ENCODE data around the gene CDHR1. TPM values are rescaled to one million over a fixed set of nuclear protein-coding genes. Genes with fewer than 3 reads are reported as not detected.

The CDHR1 gene
- polyA plus RNA-seq, 1 experiment = not detected

- POLR2A ChIA-PET = no interaction called here
These were observed 9.8 kb upstream of the CDHR1 start for GRCh38 chr10:84184517-84184916.

DNA sequence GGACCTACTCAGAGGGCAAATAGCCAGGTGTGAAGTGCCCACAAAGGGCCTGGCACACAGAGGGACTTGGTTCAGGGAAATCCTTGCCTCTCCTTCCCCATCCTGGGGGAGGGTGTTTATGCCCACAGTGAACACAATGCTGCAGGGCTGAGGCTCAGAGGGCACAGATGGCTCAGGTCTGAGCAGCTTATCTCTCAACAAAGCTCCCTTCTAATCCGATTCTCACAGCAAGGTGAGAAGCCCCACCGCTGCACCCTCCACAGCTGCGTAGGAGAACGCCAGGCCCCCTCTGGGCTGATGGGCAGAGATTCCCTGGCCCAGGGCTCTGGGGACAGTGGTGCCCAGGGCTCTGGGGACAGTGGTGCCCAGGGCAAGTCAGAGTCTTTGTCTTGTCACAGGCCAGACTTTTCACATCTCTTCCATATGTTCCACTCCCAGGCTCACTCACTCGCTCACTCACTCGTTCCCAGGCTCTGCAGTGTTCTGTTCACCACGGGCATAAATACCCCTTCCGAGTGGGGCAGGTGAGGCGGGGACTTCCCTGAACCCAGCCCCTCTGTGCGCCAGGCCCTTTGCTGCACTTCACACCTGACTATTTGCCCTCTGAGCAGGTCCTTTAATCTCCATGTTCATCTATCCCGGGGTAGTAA lies 8.7 kb upstream of the CDHR1 start:
- CTCF ChIA-PET = no interaction called here

More at GRCh38 chr10:84184517-84184916, 9.8 kb upstream of the CDHR1 start:
- CTCF ChIA-PET = interaction anchor here (1.5 kb wide), 1 partner anchor 37 kb away, joined by 3 read pairs; no protein-coding TSS in a partner anchor
- no peak overlapping the region for H3K27ac ChIP-seq (ENCODE audit: low read depth, low read length)
- DNase-seq (ENCODE audit: low read depth, low spot score) = no peak
- H3K27me3 ChIP-seq (ENCODE audit: control insufficient read depth, insufficient read depth, low read length) = peaks cover 4% of the 10 kb centered on the region
- H3K9me3 ChIP-seq (ENCODE audit: control insufficient read depth, insufficient read depth, low read length) = no peaks in the 10 kb centered on the region; the same call in 1 of the 2 replicates
- TF ChIP-seq CTCF (IDR thresholded peaks at IDR 0.05; ENCODE audit: low read depth, low read length) = no peak
- no peak overlapping the region for H3K4me3 ChIP-seq (ENCODE audit: low read depth, low read length)

GRCh38 chr10:84188815-84189214 lies 5.5 kb upstream of the CDHR1 start:
- POLR2A ChIA-PET = no interaction called here
- Histone ChIP-seq H3K27ac (ENCODE audit: low read depth, low read length) (no peak overlapping the region), H3K4me3 (ENCODE audit: low read depth, low read length) (no peak overlapping the region), H3K9me3 (ENCODE audit: control insufficient read depth, insufficient read depth, low read length) (no peaks in the 10 kb centered on the region), H3K27me3 (ENCODE audit: control insufficient read depth, insufficient read depth, low read length) (peaks cover 11% of the 10 kb centered on the region)
- DNase-seq (ENCODE audit: low read depth, low spot score) = no peak
- no peak for TF ChIP-seq CTCF (IDR thresholded peaks at IDR 0.05; ENCODE audit: low read depth, low read length)
- CTCF ChIA-PET = no interaction called here

More for the DNA sequence above, 8.7 kb upstream of the CDHR1 start:
- Histone ChIP-seq H3K4me3 (ENCODE audit: low read depth, low read length) (no peak overlapping the region), H3K27me3 (ENCODE audit: control insufficient read depth, insufficient read depth, low read length) (peaks cover 4% of the 10 kb centered on the region), H3K9me3 (ENCODE audit: control insufficient read depth, insufficient read depth, low read length) (no peaks in the 10 kb centered on the region; the same call in 1 of the 2 replicates), H3K27ac (ENCODE audit: low read depth, low read length) (no peak overlapping the region)
- POLR2A ChIA-PET = no interaction called here
- DNase-seq (ENCODE audit: low read depth, low spot score) = no peak
- no peak for TF ChIP-seq CTCF (IDR thresholded peaks at IDR 0.05; ENCODE audit: low read depth, low read length)

GRCh38 chr10:84190621-84191020 lies 3.7 kb upstream of the CDHR1 start:
- DNase-seq (ENCODE audit: low read depth, low spot score) = no peak
- Histone ChIP-seq H3K27me3 (ENCODE audit: control insufficient read depth, insufficient read depth, low read length) (peaks cover 26% of the 10 kb centered on the region), H3K4me3 (ENCODE audit: low read depth, low read length) (no peak overlapping the region), H3K27ac (ENCODE audit: low read depth, low read length) (no peak overlapping the region), H3K9me3 (ENCODE audit: control insufficient read depth, insufficient read depth, low read length) (no peaks in the 10 kb centered on the region; the same call in 1 of the 2 replicates)
- POLR2A ChIA-PET = no interaction called here
- no peak for TF ChIP-seq CTCF (IDR thresholded peaks at IDR 0.05; ENCODE audit: low read depth, low read length)
- CTCF ChIA-PET = interaction anchor here (0.6 kb wide), 1 partner anchor 43 kb away, joined by 3 read pairs; no protein-coding TSS in a partner anchor

- Histone ChIP-seq H3K27me3 (ENCODE audit: control insufficient read depth, insufficient read depth, low read length) (peaks cover 31% of the 10 kb centered on the region), H3K4me3 (ENCODE audit: low read depth, low read length) (no peak overlapping the region), H3K9me3 (ENCODE audit: control insufficient read depth, insufficient read depth, low read length) (no peaks in the 10 kb centered on the region; the same call in 1 of the 2 replicates), H3K27ac (ENCODE audit: low read depth, low read length) (no peak overlapping the region)
- TF ChIP-seq CTCF (IDR thresholded peaks at IDR 0.05; ENCODE audit: low read depth, low read length) = no peak
- no peak for DNase-seq (ENCODE audit: low read depth, low spot score)
- CTCF ChIA-PET = interaction anchor here (1.1 kb wide), 1 partner anchor 43 kb away, joined by 4 read pairs; no protein-coding TSS in a partner anchor
- POLR2A ChIA-PET = no interaction called here
These were observed 3.2 kb upstream of the CDHR1 start for GRCh38 chr10:84191106-84191505.

All from AG04450 (cell line).